ENCODE measurements around the gene ALOX12B. TPM values are rescaled to one million over a fixed set of nuclear protein-coding genes. Genes with fewer than 3 reads are reported as not detected.

ALOX12B gene
- total and polyA plus RNA-seq, 2 of the 13 experiments (the other 11 are each of a cell fraction or from before 2014, with no cell fraction given), result 0.13 TPM; not detected in 1

DNA sequence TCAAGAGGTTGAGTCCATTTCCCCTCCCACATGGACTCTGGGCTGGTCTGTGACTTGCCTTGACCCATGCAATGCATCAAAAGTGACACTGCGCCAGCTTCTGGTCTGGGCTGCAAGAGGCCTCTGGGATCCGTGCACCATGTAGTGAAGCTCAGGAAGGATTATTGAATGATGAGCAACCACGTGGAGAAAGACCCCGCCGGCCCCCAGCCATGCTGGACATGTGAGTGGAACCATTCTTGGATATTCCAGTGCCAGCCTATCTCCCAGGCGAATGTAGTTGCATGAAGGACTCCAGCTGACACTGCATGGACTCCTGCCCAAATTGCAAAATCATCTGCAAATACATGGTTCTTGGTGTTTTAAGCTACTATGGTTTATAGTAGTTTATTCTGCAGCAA lies 56.3 kb downstream of the ALOX12B start (continued):
- TF ChIP-seq MYNN (CRISPR knock-in tag; IDR thresholded peaks at IDR 0.05; ENCODE audit: low read depth) (no peak), ZBTB1 (CRISPR knock-in tag; IDR thresholded peaks at IDR 0.05; ENCODE audit: borderline replicate concordance) (no peak), SOX6 (IDR thresholded peaks at IDR 0.05) (no peak), SOX6 (CRISPR knock-in tag; IDR thresholded peaks at IDR 0.05) (no peak), ZNF329 (CRISPR knock-in tag; IDR thresholded peaks at IDR 0.05; ENCODE audit: low read depth) (no peak), ZNF660 (CRISPR knock-in tag; IDR thresholded peaks at IDR 0.05; ENCODE audit: borderline replicate concordance, low read depth) (no peak)

DNA sequence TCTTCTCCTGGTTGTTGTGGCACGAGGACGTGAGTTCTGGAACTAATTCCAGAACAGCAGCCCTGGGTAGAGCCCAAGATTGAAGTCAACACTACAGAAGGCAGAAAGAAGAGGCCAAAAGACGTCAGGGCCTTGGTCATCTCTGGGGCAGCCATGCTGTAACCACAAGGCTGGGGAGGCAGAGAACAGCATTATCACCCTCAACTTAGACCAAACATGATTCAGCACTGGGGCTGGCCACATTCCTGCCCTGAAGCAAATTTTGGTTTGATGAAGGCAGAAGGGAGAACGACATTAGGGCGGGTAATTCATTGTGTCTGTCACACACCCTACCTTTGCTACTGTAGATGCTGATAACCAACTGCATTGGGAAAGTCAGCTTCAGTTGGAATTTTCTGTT lies 58.4 kb downstream of the ALOX12B start:
- 13% methylated on average over 3 of the region's 5 CpGs for WGBS (ENCODE audit: low lambda C conversion rate)
- Histone ChIP-seq H3K4me2 (ENCODE audit: low read depth, low read length) (no peak overlapping the region), H3K27me3 (ENCODE audit: control insufficient read depth in 1 of 2, insufficient read depth in 2 of 2, low read length in 2 of 2) (peaks cover 1 to 27% of the 10 kb centered on the region in 2 experiments; a peak in 2 of 5 replicates), H3K9ac (ENCODE audit: insufficient read depth, low read depth, low read length) (no peak overlapping the region), H2AFZ (ENCODE audit: low read length) (no peak overlapping the region), H4K20me1 (ENCODE audit: insufficient read depth, low read length) (no peaks in the 10 kb centered on the region), H3K27ac (ENCODE audit: extremely low read length, insufficient read depth, low read length) (no peak overlapping the region), H3K9me3 (ENCODE audit: low read length) (no peaks in the 10 kb centered on the region), H3K4me3 (replicated peaks in 1 of 3; ENCODE audit: insufficient read depth in 1 of 3, low read depth in 2 of 3, low read length in 3 of 3) (no peak overlapping the region), H3K4me1 (ENCODE audit: insufficient read depth, low read length) (peaks cover 19% of the 10 kb centered on the region), H3K79me2 (ENCODE audit: insufficient read depth, low read length) (no peaks in the 10 kb centered on the region), H3K36me3 (replicated peaks in 1 of 2; ENCODE audit: control insufficient read depth in 1 of 2, insufficient read depth in 2 of 2, low read length in 2 of 2) (no peaks in the 10 kb centered on the region)
- CTCF ChIA-PET (ENCODE audit: low intra/inter-chr PET ratio, low total read pairs), result no interaction called here
- DNase-seq (ENCODE audit: low spot score), result no peak
- TF ChIP-seq BRCA1 (CRISPR knock-in tag; IDR thresholded peaks at IDR 0.05), result no peak
- TF ChIP-seq ATF1 (CRISPR knock-in tag; IDR thresholded peaks at IDR 0.05), result no peak
- TF ChIP-seq KLF15 (CRISPR knock-in tag; IDR thresholded peaks at IDR 0.05; ENCODE audit: borderline replicate concordance), result no peak
- no peak for TF ChIP-seq AGO2 (optimal IDR thresholded peaks at IDR 0.05; ENCODE audit: low read depth, low read length)
- no peak for TF ChIP-seq HNF4G (IDR thresholded peaks at IDR 0.05; ENCODE audit: borderline replicate concordance, low read depth, low read length)
- no peak for TF ChIP-seq HNF4G (CRISPR knock-in tag; IDR thresholded peaks at IDR 0.05; ENCODE audit: borderline replicate concordance, low read depth)
- TF ChIP-seq FOXA3 (CRISPR knock-in tag; IDR thresholded peaks at IDR 0.05), result no peak
- TF ChIP-seq ZFP62 (CRISPR knock-in tag; IDR thresholded peaks at IDR 0.05), result no peak
- TF ChIP-seq, protein P1, sequence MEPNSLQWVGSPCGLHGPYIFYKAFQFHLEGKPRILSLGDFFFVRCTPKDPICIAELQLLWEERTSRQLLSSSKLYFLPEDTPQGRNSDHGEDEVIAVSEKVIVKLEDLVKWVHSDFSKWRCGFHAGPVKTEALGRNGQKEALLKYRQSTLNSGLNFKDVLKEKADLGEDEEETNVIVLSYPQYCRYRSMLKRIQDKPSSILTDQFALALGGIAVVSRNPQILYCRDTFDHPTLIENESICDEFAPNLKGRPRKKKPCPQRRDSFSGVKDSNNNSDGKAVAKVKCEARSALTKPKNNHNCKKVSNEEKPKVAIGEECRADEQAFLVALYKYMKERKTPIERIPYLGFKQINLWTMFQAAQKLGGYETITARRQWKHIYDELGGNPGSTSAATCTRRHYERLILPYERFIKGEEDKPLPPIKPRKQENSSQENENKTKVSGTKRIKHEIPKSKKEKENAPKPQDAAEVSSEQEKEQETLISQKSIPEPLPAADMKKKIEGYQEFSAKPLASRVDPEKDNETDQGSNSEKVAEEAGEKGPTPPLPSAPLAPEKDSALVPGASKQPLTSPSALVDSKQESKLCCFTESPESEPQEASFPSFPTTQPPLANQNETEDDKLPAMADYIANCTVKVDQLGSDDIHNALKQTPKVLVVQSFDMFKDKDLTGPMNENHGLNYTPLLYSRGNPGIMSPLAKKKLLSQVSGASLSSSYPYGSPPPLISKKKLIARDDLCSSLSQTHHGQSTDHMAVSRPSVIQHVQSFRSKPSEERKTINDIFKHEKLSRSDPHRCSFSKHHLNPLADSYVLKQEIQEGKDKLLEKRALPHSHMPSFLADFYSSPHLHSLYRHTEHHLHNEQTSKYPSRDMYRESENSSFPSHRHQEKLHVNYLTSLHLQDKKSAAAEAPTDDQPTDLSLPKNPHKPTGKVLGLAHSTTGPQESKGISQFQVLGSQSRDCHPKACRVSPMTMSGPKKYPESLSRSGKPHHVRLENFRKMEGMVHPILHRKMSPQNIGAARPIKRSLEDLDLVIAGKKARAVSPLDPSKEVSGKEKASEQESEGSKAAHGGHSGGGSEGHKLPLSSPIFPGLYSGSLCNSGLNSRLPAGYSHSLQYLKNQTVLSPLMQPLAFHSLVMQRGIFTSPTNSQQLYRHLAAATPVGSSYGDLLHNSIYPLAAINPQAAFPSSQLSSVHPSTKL (CRISPR knock-in tag; IDR thresholded peaks at IDR 0.05), result no peak
- TF ChIP-seq ZNF614 (CRISPR knock-in tag; IDR thresholded peaks at IDR 0.05; ENCODE audit: borderline replicate concordance), result no peak
- no peak for TF ChIP-seq IKZF4 (CRISPR knock-in tag; IDR thresholded peaks at IDR 0.05; ENCODE audit: borderline replicate concordance, low read depth, not compliant biosample characterization)
- TF ChIP-seq ZBTB7B (CRISPR knock-in tag; IDR thresholded peaks at IDR 0.05), result no peak
- no peak for TF ChIP-seq ZNF619 (CRISPR knock-in tag; IDR thresholded peaks at IDR 0.05)
- no peak for TF ChIP-seq ZNF432 (CRISPR knock-in tag; IDR thresholded peaks at IDR 0.05; ENCODE audit: borderline replicate concordance)
- no peak for TF ChIP-seq CREB1 (IDR thresholded peaks at IDR 0.05)
- TF ChIP-seq CREB1 (CRISPR knock-in tag; IDR thresholded peaks at IDR 0.05), result no peak
- TF ChIP-seq PTBP1 (IDR thresholded peaks at IDR 0.05; ENCODE audit: low read depth, low read length, poor library complexity, severe bottlenecking), result no peak
- no peak for TF ChIP-seq WIZ (CRISPR knock-in tag; IDR thresholded peaks at IDR 0.05)
- ATAC-seq, result no peak
- intact Hi-C loops (cut with micrococcal nuclease; ENCODE audit: unreplicated experiment) (no loop called here), in situ Hi-C loops (cut with HindIII; ENCODE audit: extremely low pct_ligation_motif_present, low pct_unique_long_range_greater_than_20kb) (no loop called here)
- POLR2A ChIA-PET, result no interaction called here
- FAIRE-seq, result no peak
- no TSS peak for BruUV-seq (replicated peaks)

Measured in HepG2 (cell line).